ENCODE measurements around the gene TNFRSF13B.

DNA sequence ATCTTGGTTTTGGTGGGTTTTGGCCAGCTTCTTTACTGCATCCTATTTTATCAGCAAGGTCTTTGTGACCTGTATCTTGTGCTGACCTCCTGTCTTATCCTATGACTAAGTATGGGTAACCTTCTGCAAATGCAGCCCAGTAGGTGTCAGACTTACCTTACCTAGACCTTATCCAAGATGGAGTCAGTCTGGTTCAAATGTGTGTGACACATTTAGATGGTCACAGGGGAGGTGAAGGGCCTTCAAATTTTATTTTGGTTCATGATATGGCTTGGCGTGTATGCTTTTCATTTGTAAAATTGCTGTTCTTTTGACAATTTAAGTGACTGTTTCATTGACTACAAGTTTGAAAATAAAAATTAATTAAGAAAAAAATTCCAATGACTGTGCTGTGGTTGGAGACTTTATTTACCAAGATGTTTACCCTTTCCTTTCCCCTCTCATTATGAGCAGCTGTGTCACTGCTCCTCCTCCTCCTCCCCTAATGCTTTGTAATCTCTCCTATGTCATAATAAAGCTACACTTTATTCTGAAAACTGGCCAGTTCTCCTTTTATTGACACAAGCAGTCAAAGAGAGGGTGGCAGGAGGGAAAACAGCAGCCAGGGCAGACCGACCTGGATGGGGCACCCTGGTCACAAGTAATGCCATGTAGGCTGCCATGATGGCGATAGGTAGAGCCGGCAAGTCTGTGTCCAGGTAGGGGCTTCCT is 49.4 kb downstream of the TNFRSF13B start:
- TF ChIP-seq, protein P1, sequence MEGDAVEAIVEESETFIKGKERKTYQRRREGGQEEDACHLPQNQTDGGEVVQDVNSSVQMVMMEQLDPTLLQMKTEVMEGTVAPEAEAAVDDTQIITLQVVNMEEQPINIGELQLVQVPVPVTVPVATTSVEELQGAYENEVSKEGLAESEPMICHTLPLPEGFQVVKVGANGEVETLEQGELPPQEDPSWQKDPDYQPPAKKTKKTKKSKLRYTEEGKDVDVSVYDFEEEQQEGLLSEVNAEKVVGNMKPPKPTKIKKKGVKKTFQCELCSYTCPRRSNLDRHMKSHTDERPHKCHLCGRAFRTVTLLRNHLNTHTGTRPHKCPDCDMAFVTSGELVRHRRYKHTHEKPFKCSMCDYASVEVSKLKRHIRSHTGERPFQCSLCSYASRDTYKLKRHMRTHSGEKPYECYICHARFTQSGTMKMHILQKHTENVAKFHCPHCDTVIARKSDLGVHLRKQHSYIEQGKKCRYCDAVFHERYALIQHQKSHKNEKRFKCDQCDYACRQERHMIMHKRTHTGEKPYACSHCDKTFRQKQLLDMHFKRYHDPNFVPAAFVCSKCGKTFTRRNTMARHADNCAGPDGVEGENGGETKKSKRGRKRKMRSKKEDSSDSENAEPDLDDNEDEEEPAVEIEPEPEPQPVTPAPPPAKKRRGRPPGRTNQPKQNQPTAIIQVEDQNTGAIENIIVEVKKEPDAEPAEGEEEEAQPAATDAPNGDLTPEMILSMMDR (IDR thresholded peaks at IDR 0.05) = peak in 1 of 6 experiments; percentile 13
- TF ChIP-seq POLR2A (IDR thresholded peaks at IDR 0.05) = no peak
